PC-9 (cell line): ENCODE results near the gene GSTA1. TPM values are rescaled to one million over a fixed set of nuclear protein-coding genes. Genes with fewer than 3 reads are reported as not detected.
"Not testable (repeated sequence)": the region's sequence is repeated elsewhere in the genome, so short reads cannot be mapped to it uniquely, and the experiment has no call there.

Experiments used
- BruUV-seq: library from RNA; stranded (reverse); fragments of 400-500 nt; replicated peaks from 2 replicates; lab custom pipeline; 2021; lab: Mats Ljungman, UMichigan
- CTCF ChIA-PET: fragments of 300-600 bp; sonication (Branson Sonifier 250); formaldehyde crosslinking; loops from one replicate; lab custom pipeline; 2022; ENCODE audit warnings: antibody characterized with exemption; lab: Charles Lee
- POLR2A ChIA-PET: fragments of 300-600 bp; sonication (Branson Sonifier 250); formaldehyde crosslinking; loops from one replicate; lab custom pipeline; 2022; ENCODE audit warnings: antibody characterized with exemption; ENCODE audit not compliant: unreplicated experiment; lab: Charles Lee
- DNase-seq, 2 experiments: peaks; one replicate each; pipeline versions ENCODE4 v3.0.0 to v3.0.0-alpha.2; 2015 to 2022; ENCODE audit warnings: mixed read lengths in 1 of 2
- H2AFZ ChIP-seq: fragments of 200-600 bp; sonication (generic); 2 replicates; pipeline ENCODE4 v1.8.1; 2017; ENCODE audit warnings: antibody characterized with exemption
- H3F3A ChIP-seq: fragments of 200-600 bp; sonication (generic); 2 replicates; pipeline ENCODE4 v1.8.1; 2017; ENCODE audit warnings: antibody characterized with exemption, mild to moderate bottlenecking, low read depth; ENCODE audit not compliant: insufficient read depth
- H3K27ac ChIP-seq: fragments of 200-600 bp; sonication (generic); 2 replicates; pipeline ENCODE4 v1.6.1; 2016; ENCODE audit warnings: mixed run types
- H3K27me3 ChIP-seq: fragments of 200-600 bp; sonication (generic); 2 replicates; pipeline ENCODE4 v1.6.1; 2016; ENCODE audit warnings: low read depth, mixed run types; ENCODE audit not compliant: insufficient read depth
- H3K36me3 ChIP-seq: fragments of 200-600 bp; sonication (generic); 2 replicates; pipeline ENCODE4 v1.6.1; 2016; ENCODE audit warnings: low read depth, mixed run types
- H3K4me1 ChIP-seq: fragments of 200-600 bp; sonication (generic); replicated peaks from 2 replicates; pipeline ENCODE4 v1.6.1; 2016; ENCODE audit warnings: mixed run types; ENCODE audit not compliant: insufficient read depth
- H3K4me2 ChIP-seq: fragments of 200-600 bp; sonication (generic); 2 replicates; pipeline ENCODE4 v1.6.1; 2017; ENCODE audit warnings: mixed run types
- H3K4me3 ChIP-seq: fragments of 200-600 bp; sonication (generic); 2 replicates; pipeline ENCODE4 v1.6.1; 2016; ENCODE audit warnings: mixed run types
- H3K79me2 ChIP-seq: fragments of 200-600 bp; sonication (generic); 2 replicates; pipeline ENCODE4 v1.6.1; 2017; ENCODE audit warnings: low read depth, mixed run types
- H3K9me2 ChIP-seq: fragments of 200-600 bp; sonication (generic); 2 replicates; pipeline ENCODE4 v1.8.1; 2017; ENCODE audit warnings: mild to moderate bottlenecking; ENCODE audit not compliant: insufficient read depth
- H3K9me3 ChIP-seq: fragments of 200-600 bp; sonication (generic); 2 replicates; pipeline ENCODE4 v1.8.1; 2016; ENCODE audit warnings: low read depth; ENCODE audit not compliant: insufficient read depth
- H4K20me1 ChIP-seq: fragments of 200-600 bp; sonication (generic); 2 replicates; pipeline ENCODE4 v1.8.1; 2017; ENCODE audit not compliant: insufficient read depth
- CTCF ChIP-seq: fragments of 200-600 bp; sonication (generic); conservative IDR thresholded peaks from 2 replicates; pipeline ENCODE4 v1.6.1; 2017; ENCODE audit warnings: mixed run types, antibody characterized with exemption, mild to moderate bottlenecking, moderate library complexity
- EZH2 ChIP-seq: fragments of 200-600 bp; sonication (generic); IDR thresholded peaks from 2 replicates; pipeline ENCODE4 v1.8.0; 2017; ENCODE audit warnings: antibody characterized with exemption, low read depth
- intact Hi-C: fragments of 100-400 bp; cut with micrococcal nuclease; formaldehyde crosslinking; loops from one replicate; pipeline ENCODE4 v1.10.0; 2022; ENCODE audit not compliant: unreplicated experiment
- total RNA-seq: library from RNA; stranded (reverse); gene quantifications from 2 replicates; pipeline ENCODE4 v1.2.3, GENCODE V29; 2021

The GSTA1 gene
- total RNA-seq, 1 experiment from 2014 or later: not detected

DNA sequence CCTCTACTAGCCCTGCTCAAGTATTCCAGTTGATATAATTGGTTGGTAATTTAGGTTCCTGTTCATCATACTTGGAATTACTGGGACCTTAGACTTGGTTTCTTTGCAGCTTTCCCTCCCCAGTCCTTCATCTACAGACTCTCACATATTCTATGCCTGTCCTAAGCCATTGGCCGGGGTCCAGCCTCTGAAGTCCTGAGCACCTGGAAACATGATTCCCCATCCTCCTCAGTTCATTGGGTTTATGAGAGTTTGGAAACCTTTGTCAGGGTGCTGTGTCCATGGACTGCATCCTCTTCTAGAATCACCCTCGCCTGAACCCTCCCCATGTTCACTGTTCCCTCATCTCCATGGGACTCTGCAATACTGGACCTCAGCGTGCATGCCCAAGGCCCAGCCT is 49.2 kb downstream of the GSTA1 start:
- Histone ChIP-seq H3K4me3 (no peak overlapping the region), H4K20me1 (no peaks in the 10 kb centered on the region), H3K9me3 (no peaks in the 10 kb centered on the region), H3F3A (no peaks in the 10 kb centered on the region), H2AFZ (no peak overlapping the region), H3K4me2 (no peak overlapping the region), H3K4me1 (no peaks in the 10 kb centered on the region), H3K79me2 (no peaks in the 10 kb centered on the region), H3K27me3 (peaks cover 4% of the 10 kb centered on the region; the same call in 1 of the 2 replicates), H3K9me2 (no peaks in the 10 kb centered on the region), H3K36me3 (no peaks in the 10 kb centered on the region), H3K27ac (no peak overlapping the region)
- ChIA-PET CTCF (no interaction called here), POLR2A (no interaction called here)
- BruUV-seq: no TSS peak
- DNase-seq: no peak
- intact Hi-C loops: no loop called here
- TF ChIP-seq EZH2: no peak
- no peak for TF ChIP-seq CTCF

- H3K9me3 ChIP-seq, intact Hi-C loops, POLR2A ChIA-PET, H3K9me2 ChIP-seq, H3K36me3 ChIP-seq, CTCF ChIA-PET, H3K27me3 ChIP-seq, H4K20me1 ChIP-seq, H3K4me1 ChIP-seq, H3F3A ChIP-seq, H2AFZ ChIP-seq, H3K4me2 ChIP-seq, H3K79me2 ChIP-seq, H3K4me3 ChIP-seq, BruUV-seq, H3K27ac ChIP-seq, DNase-seq: not testable (repeated sequence)
These were observed 50.5 kb downstream of the GSTA1 start for GRCh38 chr6:52753137-52753536.

DNA sequence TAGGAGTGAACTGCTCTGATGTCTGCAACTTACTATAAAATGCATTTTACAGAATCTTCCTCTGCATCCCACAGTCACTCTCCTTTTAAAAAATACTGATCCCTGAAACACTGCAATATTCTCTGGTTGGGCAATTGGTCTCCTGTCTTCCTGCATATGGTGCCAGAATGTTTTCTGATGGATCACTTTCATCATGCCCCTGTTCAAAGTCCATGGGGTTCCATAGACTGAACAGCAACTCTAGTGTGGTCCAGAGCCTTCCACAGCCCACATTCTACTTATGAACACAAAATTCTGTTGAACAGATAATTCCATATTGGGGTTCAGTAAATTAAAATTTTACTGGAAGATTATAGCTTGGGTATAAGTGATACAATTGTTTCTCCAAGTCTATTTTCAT is 51.3 kb downstream of the GSTA1 start:
- Histone ChIP-seq H3F3A (no peaks in the 10 kb centered on the region), H2AFZ (no peak overlapping the region), H3K27me3 (peaks cover 4% of the 10 kb centered on the region; the same call in 1 of the 2 replicates), H3K4me2 (no peak overlapping the region), H3K27ac (no peak overlapping the region), H3K36me3 (no peaks in the 10 kb centered on the region), H3K9me2 (no peaks in the 10 kb centered on the region), H3K4me1 (no peaks in the 10 kb centered on the region), H3K4me3 (no peak overlapping the region), H3K9me3 (no peaks in the 10 kb centered on the region), H4K20me1 (no peaks in the 10 kb centered on the region), H3K79me2 (no peaks in the 10 kb centered on the region)
- intact Hi-C loops: no loop called here
- POLR2A ChIA-PET: no interaction called here
- BruUV-seq: no TSS peak
- CTCF ChIA-PET: no interaction called here
- DNase-seq: no peak
- TF ChIP-seq EZH2 (no peak), CTCF (no peak)

GRCh38 chr6:52749556-52750152 is 54.0 kb downstream of the GSTA1 start:
- Histone ChIP-seq H3K4me1 (no peaks in the 10 kb centered on the region), H3F3A (no peaks in the 10 kb centered on the region), H3K4me2 (no peak overlapping the region), H2AFZ (no peak overlapping the region), H3K27me3 (peaks cover 4% of the 10 kb centered on the region; the same call in 1 of the 2 replicates), H3K79me2 (no peaks in the 10 kb centered on the region), H3K4me3 (no peak overlapping the region), H3K9me2 (no peaks in the 10 kb centered on the region), H4K20me1 (no peaks in the 10 kb centered on the region), H3K9me3 (no peaks in the 10 kb centered on the region), H3K27ac (no peak overlapping the region), H3K36me3 (no peaks in the 10 kb centered on the region)
- intact Hi-C loops: no loop called here
- ChIA-PET CTCF (no interaction called here), POLR2A (no interaction called here)
- TF ChIP-seq EZH2 (no peak), CTCF (no peak)
- no TSS peak for BruUV-seq
- DNase-seq: no peak

DNA sequence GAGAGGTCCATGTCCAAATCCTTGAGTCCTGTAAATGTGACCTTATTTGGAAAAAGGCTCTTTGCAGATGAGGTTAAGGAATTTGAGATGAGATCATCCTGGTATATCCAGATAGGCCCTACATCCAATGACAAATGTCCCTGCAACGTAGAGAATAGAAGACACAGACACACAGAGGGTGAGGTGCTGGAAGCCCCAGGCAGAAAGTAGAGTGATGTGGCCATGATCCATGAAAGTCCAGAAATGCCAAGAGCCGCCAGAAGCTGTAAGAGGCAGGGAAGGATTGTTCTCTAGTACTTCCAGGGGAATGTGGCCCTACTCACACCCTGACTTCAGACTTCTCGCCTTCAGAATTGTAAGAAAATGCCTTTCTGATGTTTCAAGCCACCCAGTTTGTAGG is 56.3 kb downstream of the GSTA1 start:
- POLR2A ChIA-PET, H3K79me2 ChIP-seq, H3F3A ChIP-seq, CTCF ChIA-PET, H3K27ac ChIP-seq, H3K9me2 ChIP-seq, DNase-seq, H4K20me1 ChIP-seq, H3K36me3 ChIP-seq, BruUV-seq, intact Hi-C loops, H3K4me3 ChIP-seq, H3K27me3 ChIP-seq, H3K9me3 ChIP-seq, H2AFZ ChIP-seq, H3K4me1 ChIP-seq, H3K4me2 ChIP-seq: not testable (repeated sequence)
